ENCODE results near the gene CLIP1. TPM values are rescaled to one million over a fixed set of nuclear protein-coding genes. Genes with fewer than 3 reads are reported as not detected.
"Not testable (repeated sequence)": the region's sequence is repeated elsewhere in the genome, so short reads cannot be mapped to it uniquely, and the experiment has no call there.

Gene CLIP1
- total RNA-seq, 2 experiments from 2014 or later, result 69.2 to 71.8 TPM

DNA sequence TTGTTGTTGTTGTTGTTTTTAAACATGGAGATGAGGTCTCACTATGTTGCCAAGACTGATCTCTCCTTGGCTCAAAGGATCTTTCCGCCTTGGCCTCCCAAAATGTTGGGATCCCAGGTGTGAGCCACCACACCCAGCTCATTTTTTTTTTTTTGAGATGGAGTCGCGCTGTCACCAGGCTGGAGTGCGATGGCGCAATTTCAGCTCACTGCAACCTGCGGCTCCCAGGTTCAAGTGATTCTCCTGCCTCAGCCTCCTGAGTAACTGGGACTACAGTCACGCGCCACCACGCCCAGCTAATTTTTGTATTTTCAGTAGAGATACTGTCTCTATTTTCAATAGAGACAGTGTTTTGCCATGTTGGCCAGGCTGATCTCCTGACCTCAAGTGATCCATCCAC, 4.9 kb upstream of the CLIP1 start:
- POLR2A ChIA-PET, result interaction anchor here (1.0 kb wide), 1 partner anchor 15 kb away, joined by 3 read pairs; no protein-coding TSS in a partner anchor
- H3K36me3 Mint-ChIP-seq, result no peaks in the 10 kb centered on the region
- no peaks in the 10 kb centered on the region for H3K27me3 Mint-ChIP-seq
- H3K4me1 Mint-ChIP-seq (ENCODE audit: low read depth), result peaks cover 12% of the 10 kb centered on the region
- intact Hi-C loops (cut with micrococcal nuclease), result no loop called here
- no peaks in the 10 kb centered on the region for H3K9me3 Mint-ChIP-seq
- no peak overlapping the region for H3K27ac Mint-ChIP-seq
- CTCF ChIA-PET, result interaction anchor here (2.9 kb wide), 1 partner anchor 28 kb away, joined by 10 read pairs; no protein-coding TSS in a partner anchor
- DNase-seq, result no peak
- H3K4me3 Mint-ChIP-seq, result no peak overlapping the region

DNA sequence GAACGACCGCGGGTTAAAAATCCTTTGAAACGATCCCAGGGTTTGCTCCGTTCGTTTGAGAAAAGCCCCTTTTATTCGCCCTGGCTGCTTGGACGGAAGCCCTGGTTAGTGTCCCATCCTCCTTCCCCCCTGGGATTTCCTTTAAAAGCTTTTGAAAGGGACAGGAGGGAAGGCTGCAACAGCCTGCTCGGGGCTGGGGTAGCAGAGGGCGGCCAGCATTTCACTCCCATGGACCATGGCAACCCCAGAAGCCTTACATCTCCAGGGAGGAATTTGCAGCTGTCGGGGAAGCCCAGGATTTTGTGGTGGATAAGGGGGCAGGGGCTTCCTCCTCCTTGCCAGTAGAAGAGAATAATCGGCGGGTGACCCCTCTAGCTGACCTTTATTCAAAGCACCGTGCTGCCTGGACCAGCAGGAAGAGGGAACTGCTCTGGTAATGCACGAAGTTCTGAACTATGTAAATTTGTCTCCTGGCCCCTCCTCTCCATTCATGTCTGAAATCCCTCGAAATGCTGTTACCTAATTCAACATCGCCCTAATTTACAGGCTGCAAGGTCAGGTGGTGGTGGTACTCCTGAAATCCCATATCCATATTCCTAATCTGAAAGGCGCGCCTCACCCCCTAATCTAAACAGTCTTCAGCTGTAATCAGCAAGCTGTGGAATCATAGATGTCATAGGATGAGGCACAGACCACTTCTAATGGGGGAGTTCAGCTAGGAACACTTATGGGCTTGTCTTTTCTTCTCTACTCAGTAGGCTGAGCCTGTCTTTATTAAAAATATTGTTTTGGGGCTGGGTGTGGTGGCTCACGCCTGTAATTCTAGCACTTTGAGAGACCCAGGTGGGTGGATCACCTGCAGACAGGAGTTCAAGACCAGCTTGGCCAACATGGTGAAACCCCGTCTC, 1.0 kb upstream of the CLIP1 start:
- H3K36me3 Mint-ChIP-seq, result peaks cover 4% of the 10 kb centered on the region
- intact Hi-C loops (cut with micrococcal nuclease), result loop anchor here (2.0 kb wide), 2 partner anchors 29 to 47 kb away; no protein-coding TSS in a partner anchor
- ChIA-PET POLR2A (interaction anchor here (0.5 to 2.3 kb wide), 6 partner anchors 11 to 297 kb away, joined by 3 to 11 read pairs (median 4); partner anchors contain the start of gene ZCCHC8), CTCF (interaction anchor here (1.0 to 2.9 kb wide), 3 partner anchors 10 to 48 kb away, joined by 3 to 33 read pairs (median 13); no protein-coding TSS in a partner anchor)
- peaks cover 37% of the 10 kb centered on the region for H3K4me1 Mint-ChIP-seq (ENCODE audit: low read depth)
- H3K27me3 Mint-ChIP-seq, result no peaks in the 10 kb centered on the region
- peak overlapping the region; percentile 88 for H3K27ac Mint-ChIP-seq
- peak overlapping the region; percentile 83 for H3K4me3 Mint-ChIP-seq
- H3K9me3 Mint-ChIP-seq, result no peaks in the 10 kb centered on the region
- DNase-seq, result no peak

DNA sequence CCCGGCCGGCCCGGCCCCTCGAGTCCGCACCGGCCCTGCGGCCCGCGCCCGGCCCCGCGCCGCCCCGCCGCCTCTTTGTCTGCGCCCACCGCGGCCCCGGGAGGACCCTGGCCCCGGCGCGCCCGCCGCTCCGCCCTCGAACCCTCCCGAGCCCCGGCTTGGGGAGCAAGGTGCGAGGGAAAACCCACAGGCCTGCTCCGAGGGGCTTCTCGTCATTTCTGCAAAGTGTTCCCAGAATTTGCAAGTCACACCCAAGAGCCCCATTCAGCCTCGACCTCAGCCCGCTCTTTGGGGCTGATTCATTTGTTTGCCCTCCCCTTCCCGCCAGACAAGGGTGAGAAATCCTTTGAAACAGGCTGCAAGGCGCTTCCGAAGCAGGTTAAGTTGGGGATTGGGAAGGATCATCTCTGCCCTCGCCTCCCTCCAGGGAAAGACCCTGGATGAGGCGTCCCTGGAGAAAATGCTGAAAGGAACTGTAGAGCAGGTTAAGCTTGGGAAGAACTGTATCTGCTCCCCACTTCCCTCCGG, 325 bp upstream of the CLIP1 start:
- POLR2A ChIA-PET, result interaction anchor here (0.5 to 2.3 kb wide), 5 partner anchors 10 to 297 kb away, joined by 3 to 11 read pairs (median 4); partner anchors contain the start of gene ZCCHC8
- H3K4me3 Mint-ChIP-seq, result peak overlapping the region; percentile 83
- H3K9me3 Mint-ChIP-seq, result no peaks in the 10 kb centered on the region
- intact Hi-C loops (cut with micrococcal nuclease), result loop anchor here (2.0 kb wide), 2 partner anchors 30 to 48 kb away; no protein-coding TSS in a partner anchor
- H3K27me3 Mint-ChIP-seq, result no peaks in the 10 kb centered on the region
- CTCF ChIA-PET, result interaction anchor here (1.0 to 2.9 kb wide), 5 partner anchors 19 to 49 kb away, joined by 3 to 33 read pairs (median 3); no protein-coding TSS in a partner anchor
- DNase-seq, result peak; percentile 74
- H3K4me1 Mint-ChIP-seq (ENCODE audit: low read depth), result peaks cover 45% of the 10 kb centered on the region
- peaks cover 6% of the 10 kb centered on the region for H3K36me3 Mint-ChIP-seq
- peak overlapping the region; percentile 88 for H3K27ac Mint-ChIP-seq

DNA sequence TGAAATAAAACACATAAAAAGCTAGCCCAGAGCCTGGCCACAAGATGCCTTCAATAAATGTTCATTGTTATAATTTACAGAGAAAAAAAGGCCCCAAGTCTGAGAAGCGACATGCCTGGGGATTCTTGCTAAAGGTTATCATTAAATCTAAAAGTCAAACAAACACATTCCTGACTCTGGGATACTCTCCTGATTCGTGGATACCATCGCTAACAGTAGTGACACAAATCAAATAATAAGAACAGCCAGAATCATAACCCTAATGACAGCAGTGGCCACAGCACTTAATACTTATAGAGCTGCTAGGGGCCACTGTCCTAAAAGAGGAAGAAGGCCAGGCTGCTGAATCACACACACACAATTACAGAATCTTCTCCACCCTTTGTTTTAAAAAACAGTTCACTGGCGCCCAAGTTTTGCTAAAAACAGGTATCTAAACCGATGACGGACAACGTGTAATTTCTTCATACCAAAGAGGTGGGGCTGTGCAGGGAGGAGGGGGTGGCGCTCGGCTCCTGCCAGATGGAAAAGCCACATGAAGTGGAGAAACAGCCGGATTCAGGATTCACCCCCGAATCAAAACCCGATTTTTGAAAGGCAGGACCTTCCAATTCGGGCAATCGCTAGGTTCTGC, 1.2 kb downstream of the CLIP1 start:
- intact Hi-C loops (cut with micrococcal nuclease), result loop anchor here (1.0 kb wide), 2 partner anchors 8 to 21 kb away; no protein-coding TSS in a partner anchor
- DNase-seq, result peak; percentile 49
- H3K27me3 Mint-ChIP-seq, result no peaks in the 10 kb centered on the region
- ChIA-PET POLR2A (interaction anchor here (0.9 to 2.3 kb wide), 4 partner anchors 8 to 28 kb away, joined by 3 to 11 read pairs (median 8); no protein-coding TSS in a partner anchor), CTCF (interaction anchor here (0.7 to 4.6 kb wide), 8 partner anchors 9 to 50 kb away, joined by 3 to 33 read pairs (median 4); no protein-coding TSS in a partner anchor)
- peaks cover 8% of the 10 kb centered on the region for H3K36me3 Mint-ChIP-seq
- no peaks in the 10 kb centered on the region for H3K9me3 Mint-ChIP-seq
- H3K4me1 Mint-ChIP-seq (ENCODE audit: low read depth), result peaks cover 54% of the 10 kb centered on the region
- H3K4me3 Mint-ChIP-seq, result peak overlapping the region; percentile 93
- peak overlapping the region; percentile 92 for H3K27ac Mint-ChIP-seq

DNA sequence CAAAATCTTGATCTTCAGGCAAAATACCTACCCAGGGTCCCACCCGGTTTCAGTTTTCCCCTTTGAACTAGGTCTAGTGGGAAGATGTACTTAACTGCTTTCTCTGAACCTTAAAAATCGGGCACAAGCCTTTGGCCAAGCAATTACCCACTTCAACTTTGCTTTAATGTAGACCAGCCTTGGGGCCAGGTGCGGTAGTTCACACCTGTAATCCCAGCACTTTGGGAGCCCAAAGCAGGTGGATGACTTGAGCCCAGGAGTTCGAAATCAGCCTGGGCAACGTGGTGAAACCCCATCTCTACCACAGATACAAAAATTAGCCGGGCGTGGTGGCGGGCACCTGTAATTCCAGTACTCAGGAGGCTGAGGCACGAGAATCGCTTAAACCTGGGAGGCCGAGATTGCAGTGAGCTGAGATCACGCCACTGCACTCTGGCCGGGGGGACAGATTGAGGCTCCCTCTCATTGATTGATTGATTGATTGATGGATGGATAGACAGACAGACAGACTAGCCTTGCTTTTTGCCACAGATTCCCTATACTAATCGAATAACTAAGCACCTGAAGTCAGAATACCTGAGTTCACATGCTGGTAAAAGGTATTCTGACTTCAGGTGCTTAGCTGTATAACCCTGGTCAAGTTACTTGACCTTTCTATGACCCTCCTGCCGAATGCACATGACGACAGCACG, 1.9 kb downstream of the CLIP1 start:
- CTCF ChIA-PET, result interaction anchor here (0.7 to 4.6 kb wide), 3 partner anchors 21 to 340 kb away, joined by 3 to 29 read pairs (median 5); no protein-coding TSS in a partner anchor
- peaks cover 11% of the 10 kb centered on the region for H3K36me3 Mint-ChIP-seq
- H3K9me3 Mint-ChIP-seq, result no peaks in the 10 kb centered on the region
- H3K4me1 Mint-ChIP-seq (ENCODE audit: low read depth), result peaks cover 59% of the 10 kb centered on the region
- peak overlapping the region; percentile 93 for H3K4me3 Mint-ChIP-seq
- H3K27me3 Mint-ChIP-seq, result no peaks in the 10 kb centered on the region
- intact Hi-C loops (cut with micrococcal nuclease), result loop anchor here (1.0 kb wide), 2 partner anchors 7 to 20 kb away; no protein-coding TSS in a partner anchor
- POLR2A ChIA-PET, result interaction anchor here (1.2 to 2.3 kb wide), 2 partner anchors 8 to 21 kb away, joined by 4 to 11 read pairs; no protein-coding TSS in a partner anchor
- peak; percentile 48 for DNase-seq
- peak overlapping the region; percentile 92 for H3K27ac Mint-ChIP-seq

DNA sequence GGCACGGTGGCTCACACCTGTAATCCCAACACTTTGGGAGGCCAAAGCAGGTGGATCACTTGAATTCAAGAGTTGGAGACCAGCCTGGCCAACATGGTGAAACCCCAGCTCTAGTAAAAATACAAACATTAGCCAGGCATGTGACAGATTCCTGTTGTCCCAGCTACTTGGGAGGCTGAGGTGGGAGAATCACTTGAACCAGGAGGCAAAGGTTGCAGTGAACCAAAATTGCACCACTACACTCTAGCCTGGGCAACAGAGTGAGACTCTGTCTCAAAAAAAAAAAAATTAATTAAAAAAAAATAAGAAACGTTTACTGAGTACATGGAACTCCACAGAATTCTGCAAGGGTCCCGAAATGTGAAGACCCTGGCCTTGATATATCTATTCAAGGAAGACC, 3.4 kb downstream of the CLIP1 start:
- ChIA-PET CTCF (interaction anchor here (4.6 kb wide), 1 partner anchor 19 kb away, joined by 29 read pairs; no protein-coding TSS in a partner anchor), POLR2A (interaction anchor here (0.6 kb wide), 1 partner anchor 12 kb away, joined by 5 read pairs; no protein-coding TSS in a partner anchor)
- DNase-seq; H3K27ac Mint-ChIP-seq; H3K4me3 Mint-ChIP-seq; H3K9me3 Mint-ChIP-seq; H3K27me3 Mint-ChIP-seq; intact Hi-C loops (cut with micrococcal nuclease): not testable (repeated sequence)
- Mint-ChIP-seq H3K4me1 (ENCODE audit: low read depth) (peaks cover 63% of the 10 kb centered on the region), H3K36me3 (peaks cover 11% of the 10 kb centered on the region)

DNA sequence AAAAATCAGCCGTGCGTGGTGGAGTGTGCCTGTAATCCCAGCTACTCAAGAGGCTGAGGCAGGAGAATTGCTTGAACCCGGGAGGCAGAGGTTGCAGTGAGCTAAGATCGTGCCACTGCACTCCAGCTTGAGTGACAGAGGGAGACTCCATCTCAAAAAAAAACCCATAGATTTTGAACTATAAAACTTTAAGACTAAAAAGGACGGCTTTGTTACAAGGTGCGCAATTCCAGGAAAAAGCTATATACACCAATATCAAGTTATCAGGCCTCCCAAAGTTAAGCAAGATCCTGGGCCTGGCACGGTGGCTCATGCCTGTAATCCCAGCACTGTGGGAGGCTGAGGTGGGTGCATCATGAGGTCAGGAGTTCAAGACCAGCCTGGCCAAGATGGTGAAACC, 6.8 kb downstream of the CLIP1 start:
- intact Hi-C loops (cut with micrococcal nuclease), result not testable (repeated sequence)
- POLR2A ChIA-PET, result interaction anchor here (0.6 kb wide), 1 partner anchor 86 kb away, joined by 3 read pairs; no protein-coding TSS in a partner anchor

DNA sequence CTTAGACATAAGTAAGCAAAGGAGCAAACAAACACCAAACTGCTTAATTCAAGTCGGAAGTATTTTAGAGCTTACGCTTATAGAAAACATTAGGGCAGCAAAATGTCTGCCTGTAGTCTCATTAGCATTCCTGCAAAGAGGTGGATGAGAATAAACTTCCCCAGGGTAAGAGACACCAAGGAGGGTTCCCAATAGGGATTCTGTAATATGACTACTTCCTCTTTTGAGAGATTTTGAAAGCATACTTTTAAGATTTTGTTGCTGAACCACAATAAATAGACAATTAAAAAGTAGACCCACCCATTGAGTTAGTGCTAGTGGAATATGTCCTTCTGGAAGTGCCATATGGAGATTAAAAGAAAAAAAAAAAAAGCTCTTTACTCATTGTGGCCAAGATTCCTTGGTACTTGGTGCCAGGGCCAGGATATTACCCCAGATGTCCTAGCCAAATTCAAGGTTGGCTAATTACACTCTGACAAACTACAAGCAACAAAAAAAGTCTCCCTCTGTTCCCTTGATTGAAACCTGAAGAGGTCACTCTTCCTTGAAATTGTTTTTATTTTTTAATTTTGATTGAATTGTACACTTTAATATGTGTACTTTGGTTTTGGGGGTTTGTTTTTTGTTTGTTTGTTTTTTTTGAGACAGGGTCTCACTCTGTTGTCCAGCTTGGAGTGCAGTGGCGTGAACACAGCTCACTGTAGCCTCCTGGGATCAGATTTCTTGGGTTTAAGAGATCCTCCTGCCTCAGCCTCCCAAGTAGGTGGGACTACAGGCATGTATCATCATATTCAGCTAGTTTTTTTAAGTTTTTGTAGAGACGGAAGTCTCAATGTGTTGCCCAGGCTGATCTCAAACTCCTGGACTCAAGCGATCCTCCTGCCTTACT, 8.7 kb downstream of the CLIP1 start:
- intact Hi-C loops (cut with micrococcal nuclease), result loop anchor here (1.0 to 5.0 kb wide), 5 partner anchors 8 to 307 kb away; partner anchors contain the start of genes KNTC1, RSRC2 and ZCCHC8
- H3K27ac Mint-ChIP-seq, result peak overlapping the region; percentile 96
- peaks cover 7% of the 10 kb centered on the region for H3K36me3 Mint-ChIP-seq
- peak overlapping the region; percentile 71 for H3K4me3 Mint-ChIP-seq
- H3K4me1 Mint-ChIP-seq (ENCODE audit: low read depth), result peaks cover 56% of the 10 kb centered on the region
- no peaks in the 10 kb centered on the region for H3K9me3 Mint-ChIP-seq
- no peaks in the 10 kb centered on the region for H3K27me3 Mint-ChIP-seq
- POLR2A ChIA-PET, result interaction anchor here (1.2 to 2.0 kb wide), 3 partner anchors 8 to 113 kb away, joined by 3 to 11 read pairs (median 7); partner anchors contain the start of genes CLIP1, KNTC1 and RSRC2
- CTCF ChIA-PET, result interaction anchor here (0.7 to 6.4 kb wide), 3 partner anchors 11 to 58 kb away, joined by 3 to 46 read pairs (median 13); no protein-coding TSS in a partner anchor
- no peak for DNase-seq

More for the DNA sequence above, 6.8 kb downstream of the CLIP1 start:
- H3K4me3 Mint-ChIP-seq, H3K36me3 Mint-ChIP-seq, H3K9me3 Mint-ChIP-seq, DNase-seq, H3K27me3 Mint-ChIP-seq: not testable (repeated sequence)
- CTCF ChIA-PET, result interaction anchor here (1.2 to 6.4 kb wide), 2 partner anchors 16 kb away, joined by 5 to 46 read pairs; no protein-coding TSS in a partner anchor
- peak overlapping the region; percentile 42 for H3K27ac Mint-ChIP-seq
- peaks cover 66% of the 10 kb centered on the region for H3K4me1 Mint-ChIP-seq (ENCODE audit: low read depth)

DNA sequence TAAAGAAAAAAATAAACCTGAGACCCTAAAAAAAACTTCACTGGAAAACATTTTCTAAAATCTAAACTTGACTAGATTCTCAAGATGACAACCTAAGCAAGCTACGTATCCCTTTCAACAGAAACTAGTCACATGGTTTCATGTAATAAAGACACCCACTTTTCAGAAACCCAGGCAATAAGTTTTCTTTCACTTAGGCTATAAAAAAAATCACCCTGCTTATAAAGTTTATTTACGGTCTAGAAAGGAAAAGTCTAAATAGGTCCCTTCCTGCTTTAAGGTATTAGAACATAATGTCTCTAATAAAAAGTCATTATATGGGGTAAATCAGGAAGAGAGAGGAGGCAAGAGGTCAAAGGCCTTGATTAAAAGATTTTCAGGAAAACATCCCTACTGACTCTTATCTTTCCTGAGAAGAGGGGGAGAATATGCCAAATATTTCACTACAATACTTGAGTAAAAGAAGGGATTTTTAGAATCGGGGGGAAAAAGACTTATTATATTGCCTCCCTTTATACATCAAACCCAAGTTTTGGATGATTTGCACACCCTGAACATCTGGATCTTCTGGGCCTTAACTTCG, 9.5 kb downstream of the CLIP1 start:
- Mint-ChIP-seq H3K36me3 (peaks cover 7% of the 10 kb centered on the region), H3K4me3 (peak overlapping the region; percentile 71), H3K27ac (peak overlapping the region; percentile 96), H3K4me1 (ENCODE audit: low read depth) (peaks cover 50% of the 10 kb centered on the region), H3K9me3 (no peaks in the 10 kb centered on the region), H3K27me3 (no peaks in the 10 kb centered on the region)
- CTCF ChIA-PET, result interaction anchor here (0.7 to 6.4 kb wide), 5 partner anchors 9 to 85 kb away, joined by 3 to 46 read pairs (median 5); no protein-coding TSS in a partner anchor
- intact Hi-C loops (cut with micrococcal nuclease), result loop anchor here (1.0 to 5.0 kb wide), 7 partner anchors 8 to 308 kb away; partner anchors contain the start of genes KNTC1, RSRC2 and ZCCHC8
- POLR2A ChIA-PET, result interaction anchor here (0.6 to 2.0 kb wide), 11 partner anchors 8 to 308 kb away, joined by 3 to 11 read pairs (median 4); partner anchors contain the start of genes CLIP1, KNTC1, RSRC2 and ZCCHC8
- no peak for DNase-seq
